HepG2 (cell line): ENCODE measurements around the gene SNAP23. TPM values are rescaled to one million over a fixed set of nuclear protein-coding genes. Genes with fewer than 3 reads are reported as not detected.

Experiments used
- CEBPG ChIP-seq: IDR thresholded peaks from 2 replicates; pipeline ENCODE4 v1.6.1; 2016
- DR1 ChIP-seq: sonication (generic); formaldehyde crosslinking; IDR thresholded peaks from 2 replicates; pipeline ENCODE4 v1.8.0; 2021; ENCODE audit warnings: mild to moderate bottlenecking, missing genetic modification reagents, inconsistent platforms
- FIP1L1 ChIP-seq: fragments of 200-400 bp; formaldehyde crosslinking; IDR thresholded peaks from 2 replicates; pipeline ENCODE4 v1.6.1; 2018; ENCODE audit warnings: low read depth, mild to moderate bottlenecking, low read length, moderate library complexity, borderline replicate concordance; ENCODE audit not compliant: insufficient read depth
- GATAD2A ChIP-seq: IDR thresholded peaks from 2 replicates; pipeline ENCODE4 v1.6.1; 2016
- KDM2A ChIP-seq: sonication (generic); formaldehyde crosslinking; IDR thresholded peaks from 2 replicates; pipeline ENCODE4 v1.4.0; 2020; ENCODE audit warnings: low read depth, missing genetic modification reagents, borderline replicate concordance
- KDM3A ChIP-seq: IDR thresholded peaks from 2 replicates; pipeline ENCODE4 v1.6.1; 2018; ENCODE audit warnings: low read depth, missing compliant biosample characterization
- MAX ChIP-seq: IDR thresholded peaks from 2 replicates; pipeline ENCODE4 v1.6.1; 2012; ENCODE audit warnings: inconsistent platforms
- MTERF4 ChIP-seq: sonication (generic); formaldehyde crosslinking; IDR thresholded peaks from 2 replicates; pipeline ENCODE4 v1.8.0; 2023; ENCODE audit warnings: mild to moderate bottlenecking, missing genetic modification reagents
- NFIB ChIP-seq: sonication (generic); formaldehyde crosslinking; IDR thresholded peaks from 2 replicates; pipeline ENCODE4 v1.9.0; 2021; ENCODE audit warnings: missing genetic modification reagents, mild to moderate bottlenecking, borderline replicate concordance
- RBFOX2 ChIP-seq: fragments of 200-400 bp; formaldehyde crosslinking; IDR thresholded peaks from 2 replicates; pipeline ENCODE4 v1.6.1; 2017; ENCODE audit warnings: low read depth, mild to moderate bottlenecking, low read length
- SIN3A ChIP-seq: IDR thresholded peaks from 2 replicates; pipeline ENCODE4 v1.6.1; 2011; ENCODE audit warnings: low read depth, mild to moderate bottlenecking, control low read depth, low read length, borderline replicate concordance
- SNAPC4 ChIP-seq: sonication (generic); formaldehyde crosslinking; IDR thresholded peaks from 2 replicates; pipeline ENCODE4 v1.4.0; 2020; ENCODE audit warnings: mild to moderate bottlenecking, missing genetic modification reagents
- TAF1 ChIP-seq: sonication (generic); formaldehyde crosslinking; IDR thresholded peaks from 2 replicates; pipeline ENCODE4 v1.4.0; 2020; ENCODE audit warnings: missing genetic modification reagents
- TCF12 ChIP-seq, 2 experiments: fragments of 450-650 bp in 1 of 2; sonication (generic) in 1 of 2; formaldehyde crosslinking in 1 of 2; IDR thresholded peaks; 2 replicates each; pipeline versions ENCODE4 v1.6.1 to v1.8.0; 2017 to 2022; ENCODE audit warnings: antibody characterized with exemption in 1 of 2, mild to moderate bottlenecking in 1 of 2, missing genetic modification reagents in 1 of 2, moderate library complexity in 1 of 2
- YEATS2 ChIP-seq: sonication (generic); formaldehyde crosslinking; IDR thresholded peaks from 2 replicates; pipeline ENCODE4 v1.4.0; 2020; ENCODE audit warnings: missing genetic modification reagents, borderline replicate concordance
- ZFP36L2 ChIP-seq: sonication (generic); formaldehyde crosslinking; IDR thresholded peaks from 2 replicates; pipeline ENCODE4 v1.4.0; 2020; ENCODE audit warnings: missing genetic modification reagents
- ZNF136 ChIP-seq: sonication (generic); formaldehyde crosslinking; IDR thresholded peaks from 2 replicates; pipeline ENCODE4 v1.8.1; 2022; ENCODE audit warnings: low read depth, mild to moderate bottlenecking, moderate library complexity, missing genetic modification reagents
- ZNF350 ChIP-seq: sonication (generic); formaldehyde crosslinking; IDR thresholded peaks from 2 replicates; pipeline ENCODE4 v1.4.0; 2020; ENCODE audit warnings: mild to moderate bottlenecking, low read depth, missing genetic modification reagents, borderline replicate concordance
- ZNF704 ChIP-seq: sonication (generic); formaldehyde crosslinking; IDR thresholded peaks from 2 replicates; pipeline ENCODE4 v1.8.1; 2023; ENCODE audit warnings: mild to moderate bottlenecking, inconsistent platforms, moderate library complexity, missing genetic modification reagents, borderline replicate concordance
- ZNF790 ChIP-seq: sonication (generic); formaldehyde crosslinking; IDR thresholded peaks from 2 replicates; pipeline ENCODE4 v1.8.0; 2022; ENCODE audit warnings: missing genetic modification reagents, mild to moderate bottlenecking, borderline replicate concordance
- polyA plus RNA-seq, 8 experiments: library from polyadenylated mRNA; depleted of rRNA in 3 of 8; stranded (reverse) in 7 of 8; unstranded in 1 of 8; fragments of >200 nt; fragmentation: Illumina TruSeq in 4 of 8; extraction: Trizol in 4 of 8; gene quantifications; 2 replicates each; pipeline versions ENCODE4 v1.2.1 to v1.2.3, GENCODE V29; 2011 to 2016; ENCODE audit warnings: low read depth in 4 of 8, missing spikeins in 1 of 8, mixed read lengths in 1 of 8; ENCODE audit not compliant: insufficient read depth in 1 of 8
- total RNA-seq, 5 experiments: library from RNA; depleted of rRNA; stranded (reverse); fragments of >200 nt; fragmentation: Illumina TruSeq; extraction: Trizol; gene quantifications; 2 replicates each; pipeline ENCODE4 v1.2.3, GENCODE V29; 2016; ENCODE audit warnings: low read depth in 1 of 5

The SNAP23 gene
- total and polyA plus RNA-seq, 2 of the 13 experiments (the other 11 are each of a cell fraction or from before 2014, with no cell fraction given) = 37.0 to 101 TPM

GRCh38 chr15:42575188-42576039 lies 80.0 kb downstream of the SNAP23 start, which contains the start of gene STARD9 (continued):
- TF ChIP-seq TCF12 (IDR thresholded peaks at IDR 0.05) (no peak), TCF12 (CRISPR knock-in tag; IDR thresholded peaks at IDR 0.05) (peak; percentile 64; the same call in 1 of the 2 replicates), KDM3A (CRISPR knock-in tag) (0 out of 2 replicates have a peak, but pooled peaks have one; percentile 17), NFIB (peak; percentile 95; the same call in 1 of the 2 replicates), DR1 (CRISPR knock-in tag) (peak; percentile 97), TAF1 (CRISPR knock-in tag) (peak; percentile 51; the same call in 1 of the 2 replicates), GATAD2A (peak; percentile 3; the same call in 1 of the 2 replicates), SIN3A (peak; percentile 72; the same call in 1 of the 2 replicates), ZNF790 (CRISPR knock-in tag) (peak; percentile 58; the same call in 1 of the 2 replicates), SNAPC4 (CRISPR knock-in tag) (no peak), YEATS2 (CRISPR knock-in tag) (peak; percentile 70; the same call in 1 of the 2 replicates), MAX (peak; percentile 94), MTERF4 (CRISPR knock-in tag) (0 out of 2 replicates have a peak, but pooled peaks have one; percentile 56), ZNF350 (CRISPR knock-in tag) (peak; percentile 34; the same call in 1 of the 2 replicates), ZNF136 (CRISPR knock-in tag) (no peak), FIP1L1 (no peak), ZNF704 (CRISPR knock-in tag) (0 out of 2 replicates have a peak, but pooled peaks have one; percentile 81), CEBPG (no peak), KDM2A (CRISPR knock-in tag) (peak; percentile 59; the same call in 1 of the 2 replicates), RBFOX2 (peak; percentile 76), ZFP36L2 (CRISPR knock-in tag) (no peak)
